Keratinocyte (primary cell): Measurements from ENCODE around the gene B3GNT3. TPM values are rescaled to one million over a fixed set of nuclear protein-coding genes. Genes with fewer than 3 reads are reported as not detected.
A peak's percentile ranks its signal among the peaks of the same experiment; 100 is the strongest.

Experiments
- DNase-seq: peaks from one replicate; pipeline ENCODE4 v3.0.0-alpha.2; 2011; ENCODE audit warnings: low read depth, missing footprints, low spot score
- FAIRE-seq: peaks from 2 replicates; lab custom pipeline; 2011; peaks lifted over from hg19 to GRCh38; lab: Jason Lieb, UNC
- H2AFZ ChIP-seq: 2 replicates; pipeline ENCODE4 v1.6.0; 2012; ENCODE audit warnings: low read length, control low read depth, inconsistent platforms; ENCODE audit not compliant: control insufficient read depth
- H3K27ac ChIP-seq: 2 replicates; pipeline ENCODE4 v1.5.1; 2011; ENCODE audit warnings: low read length; ENCODE audit not compliant: control insufficient read depth, insufficient read depth
- H3K27me3 ChIP-seq: 3 replicates; pipeline ENCODE4 v1.6.0; 2011; ENCODE audit warnings: low read length; ENCODE audit not compliant: control insufficient read depth, insufficient read depth; ENCODE audit errors: extremely low read depth
- H3K36me3 ChIP-seq, 2 experiments: 2 replicates in 1 of 2; 3 replicates in 1 of 2; pipeline ENCODE4 v1.5.1; 2011; ENCODE audit warnings: low read length in 2 of 2, mild to moderate bottlenecking in 1 of 2; ENCODE audit not compliant: control insufficient read depth in 2 of 2, insufficient read depth in 2 of 2; ENCODE audit errors: extremely low read depth in 1 of 2
- H3K4me1 ChIP-seq: 3 replicates; pipeline ENCODE4 v1.5.1; 2011; ENCODE audit warnings: low read length; ENCODE audit not compliant: control insufficient read depth, insufficient read depth; ENCODE audit errors: extremely low read depth
- H3K4me2 ChIP-seq: 3 replicates; pipeline ENCODE4 v1.6.0; 2011; ENCODE audit warnings: low read depth, low read length; ENCODE audit not compliant: control insufficient read depth, insufficient read depth; ENCODE audit errors: extremely low read depth
- H3K4me3 ChIP-seq, 3 experiments: fragments of 200-600 bp in 1 of 3; sonication (generic) in 1 of 3; 2 replicates in 2 of 3; 3 replicates in 1 of 3; pipeline ENCODE4 v1.5.1; 2011 to 2016; ENCODE audit warnings: low read length in 3 of 3, mild to moderate bottlenecking in 3 of 3, control low read depth in 2 of 3, inconsistent platforms in 1 of 3, low read depth in 1 of 3, mixed read lengths in 1 of 3, mixed run types in 1 of 3, moderate library complexity in 1 of 3; ENCODE audit not compliant: control insufficient read depth in 2 of 3, insufficient read depth in 2 of 3; ENCODE audit errors: extremely low read depth in 1 of 3
- H3K79me2 ChIP-seq: 2 replicates; pipeline ENCODE4 v1.6.0; 2012; ENCODE audit warnings: low read length; ENCODE audit not compliant: control insufficient read depth, insufficient read depth
- H3K9ac ChIP-seq: 3 replicates; pipeline ENCODE4 v1.6.0; 2011; ENCODE audit warnings: low read length; ENCODE audit not compliant: control insufficient read depth, insufficient read depth; ENCODE audit errors: extremely low read depth
- H3K9me1 ChIP-seq: 3 replicates; pipeline ENCODE4 v1.6.0; 2011; ENCODE audit warnings: low read length; ENCODE audit not compliant: control insufficient read depth, insufficient read depth; ENCODE audit errors: extremely low read depth
- H3K9me3 ChIP-seq: 2 replicates; pipeline ENCODE4 v1.5.1; 2012; ENCODE audit warnings: low read depth, low read length; ENCODE audit not compliant: control insufficient read depth
- H4K20me1 ChIP-seq: 3 replicates; pipeline ENCODE4 v1.6.0; 2011; ENCODE audit warnings: low read length; ENCODE audit not compliant: control insufficient read depth, insufficient read depth; ENCODE audit errors: extremely low read depth
- CTCF ChIP-seq, 3 experiments: IDR thresholded peaks in 1 of 3; conservative IDR thresholded peaks in 1 of 3; optimal IDR thresholded peaks in 1 of 3; 2 replicates in 2 of 3; 3 replicates in 1 of 3; pipeline versions ENCODE3 to v1.5.1; 2011; ENCODE audit warnings: low read length in 3 of 3, mild to moderate bottlenecking in 3 of 3, moderate library complexity in 2 of 3, control low read depth in 1 of 3, inconsistent platforms in 1 of 3; ENCODE audit not compliant: insufficient read depth in 2 of 3; ENCODE audit errors: extremely low read depth in 1 of 3
- EZH2 ChIP-seq: IDR thresholded peaks from one replicate; pipeline ENCODE4 v1.6.1; 2012; ENCODE audit warnings: inconsistent platforms, mild to moderate bottlenecking, low read length, moderate library complexity
- dilution Hi-C: fragments of 300-500 bp; cut with MboI; formaldehyde crosslinking; loops from one replicate; pipeline ENCODE4 v1.7.0; 2020; ENCODE audit warnings: low sequenced_read_pairs; ENCODE audit not compliant: extremely low pct_ligation_motif_present
- polyA plus RNA-seq, 5 experiments: library from polyadenylated mRNA; depleted of rRNA in 3 of 5; stranded (reverse) in 3 of 5; stranded (forward) in 1 of 5; unstranded in 1 of 5; fragments of >200 nt; gene quantifications; 1 replicate in 1 of 5; 2 replicates in 3 of 5; 3 replicates in 1 of 5; pipeline versions ENCODE4 v1.2.1 to v1.2.3, GENCODE V29; 2011 to 2012; ENCODE audit warnings: missing spikeins in 2 of 5, low read depth in 1 of 5, low replicate concordance in 1 of 5

Gene B3GNT3
- polyA plus RNA-seq, 1 donor (not counting 4 experiments of a cell fraction or from before 2014, with no cell fraction given), result 4.4 TPM

- no peak for FAIRE-seq
- Histone ChIP-seq H3K4me1 (peaks cover 5% of the 10 kb centered on the region), H2AFZ (peak overlapping the region; percentile 87), H3K4me2 (peak overlapping the region; percentile 85), H3K4me3 (peak overlapping the region; percentile 36 to 63 (median 54)), H3K27me3 (no peaks in the 10 kb centered on the region), H4K20me1 (no peaks in the 10 kb centered on the region), H3K79me2 (no peaks in the 10 kb centered on the region), H3K9ac (peak overlapping the region; percentile 69), H3K9me1 (no peaks in the 10 kb centered on the region), H3K27ac (peak overlapping the region; percentile 26), H3K36me3 (no peaks in the 10 kb centered on the region), H3K9me3 (no peaks in the 10 kb centered on the region)
- dilution Hi-C loops, result no loop called here
- DNase-seq, result peak; percentile 66
- no peak for TF ChIP-seq EZH2
- no peak for TF ChIP-seq CTCF (optimal IDR thresholded peaks at IDR 0.05 in 1 of 3, IDR thresholded peaks at IDR 0.05 in 1 of 3, conservative IDR thresholded peaks at IDR 0.05 in 1 of 3; ENCODE audit: extremely low read depth in 1 of 3, insufficient read depth in 2 of 3, low read length in 3 of 3)
Observed at GRCh38 chr19:17841810-17842662, 47.1 kb downstream of the B3GNT3 start.

- Histone ChIP-seq H3K9ac (peak overlapping the region; percentile 69), H3K9me1 (no peaks in the 10 kb centered on the region), H3K4me1 (peaks cover 5% of the 10 kb centered on the region), H3K36me3 (no peaks in the 10 kb centered on the region), H3K27ac (peak overlapping the region; percentile 26), H2AFZ (peak overlapping the region; percentile 87), H3K79me2 (no peaks in the 10 kb centered on the region), H3K9me3 (no peaks in the 10 kb centered on the region), H3K27me3 (no peaks in the 10 kb centered on the region), H3K4me2 (peak overlapping the region; percentile 85), H4K20me1 (no peaks in the 10 kb centered on the region), H3K4me3 (peak overlapping the region; percentile 36 to 63 (median 54))
- FAIRE-seq (no peak), DNase-seq (no peak)
- no peak for TF ChIP-seq CTCF (optimal IDR thresholded peaks at IDR 0.05 in 1 of 3, IDR thresholded peaks at IDR 0.05 in 1 of 3, conservative IDR thresholded peaks at IDR 0.05 in 1 of 3; ENCODE audit: extremely low read depth in 1 of 3, insufficient read depth in 2 of 3, low read length in 3 of 3)
- no peak for TF ChIP-seq EZH2
- dilution Hi-C loops, result no loop called here
Observed at GRCh38 chr19:17842663-17843291, 47.8 kb downstream of the B3GNT3 start.
